ENCODE results near the gene RBM23.

DNA sequence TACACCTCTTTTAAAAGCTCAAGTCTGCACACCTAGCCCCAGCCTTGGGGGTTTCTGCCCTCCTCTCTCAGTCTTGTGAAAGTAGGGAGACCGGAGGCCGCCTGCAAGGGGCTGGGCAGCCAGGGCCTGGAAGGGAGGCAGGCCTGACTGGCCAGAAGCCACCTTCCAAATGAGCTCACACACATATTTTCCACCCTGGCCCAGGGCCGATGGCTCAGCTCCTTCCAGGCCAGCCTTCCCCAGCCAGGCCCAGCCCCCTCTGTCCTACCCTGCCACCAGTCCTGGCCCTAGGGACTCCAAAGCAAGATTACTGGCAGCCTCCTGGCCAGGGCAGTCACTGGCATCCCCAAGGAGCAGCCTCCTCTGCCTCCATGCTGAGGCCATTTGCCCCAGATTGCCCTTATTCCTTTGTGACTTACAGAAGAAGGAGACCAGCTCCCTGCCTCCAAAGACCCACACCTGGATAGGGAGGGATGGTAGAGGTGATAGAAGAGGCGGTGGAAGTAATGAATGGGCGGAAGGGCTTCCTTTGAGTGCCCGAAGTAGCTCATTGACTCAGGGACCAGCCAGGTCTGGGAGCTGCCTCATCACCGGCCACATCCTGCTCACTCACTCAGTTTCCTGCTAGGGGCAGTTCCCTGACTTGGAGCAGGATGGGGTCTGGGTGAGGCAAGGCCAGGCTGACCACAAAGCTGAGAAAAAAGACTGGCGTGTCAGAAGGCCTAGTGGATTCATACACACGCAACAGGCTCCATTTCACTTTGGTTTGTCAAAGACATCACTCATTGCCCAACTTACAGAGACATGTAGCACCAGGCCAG is 67.8 kb downstream of the RBM23 start:
- TF ChIP-seq, protein P1, sequence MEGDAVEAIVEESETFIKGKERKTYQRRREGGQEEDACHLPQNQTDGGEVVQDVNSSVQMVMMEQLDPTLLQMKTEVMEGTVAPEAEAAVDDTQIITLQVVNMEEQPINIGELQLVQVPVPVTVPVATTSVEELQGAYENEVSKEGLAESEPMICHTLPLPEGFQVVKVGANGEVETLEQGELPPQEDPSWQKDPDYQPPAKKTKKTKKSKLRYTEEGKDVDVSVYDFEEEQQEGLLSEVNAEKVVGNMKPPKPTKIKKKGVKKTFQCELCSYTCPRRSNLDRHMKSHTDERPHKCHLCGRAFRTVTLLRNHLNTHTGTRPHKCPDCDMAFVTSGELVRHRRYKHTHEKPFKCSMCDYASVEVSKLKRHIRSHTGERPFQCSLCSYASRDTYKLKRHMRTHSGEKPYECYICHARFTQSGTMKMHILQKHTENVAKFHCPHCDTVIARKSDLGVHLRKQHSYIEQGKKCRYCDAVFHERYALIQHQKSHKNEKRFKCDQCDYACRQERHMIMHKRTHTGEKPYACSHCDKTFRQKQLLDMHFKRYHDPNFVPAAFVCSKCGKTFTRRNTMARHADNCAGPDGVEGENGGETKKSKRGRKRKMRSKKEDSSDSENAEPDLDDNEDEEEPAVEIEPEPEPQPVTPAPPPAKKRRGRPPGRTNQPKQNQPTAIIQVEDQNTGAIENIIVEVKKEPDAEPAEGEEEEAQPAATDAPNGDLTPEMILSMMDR (IDR thresholded peaks at IDR 0.05; ENCODE audit: low read depth, low read length): no peak
- no peak for TF ChIP-seq POLR2A (IDR thresholded peaks at IDR 0.05; ENCODE audit: extremely low read depth, insufficient read length)
- TF ChIP-seq, protein P2, sequence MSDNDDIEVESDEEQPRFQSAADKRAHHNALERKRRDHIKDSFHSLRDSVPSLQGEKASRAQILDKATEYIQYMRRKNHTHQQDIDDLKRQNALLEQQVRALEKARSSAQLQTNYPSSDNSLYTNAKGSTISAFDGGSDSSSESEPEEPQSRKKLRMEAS (IDR thresholded peaks at IDR 0.05; ENCODE audit: low read depth, low read length): no peak
